Osteocyte (in vitro differentiated cells): ENCODE data around the gene COL17A1. TPM values are rescaled to one million over a fixed set of nuclear protein-coding genes. Genes with fewer than 3 reads are reported as not detected.

Source experiments
- DNase-seq: peaks from one replicate; pipeline ENCODE4 v3.0.0; 2021; ENCODE audit warnings: mixed read lengths; ENCODE audit not compliant: unreplicated experiment; ENCODE audit errors: extremely low spot score
- H3K27ac Mint-ChIP-seq: one replicate; pipeline ENCODE4 v1.8.0; 2021; ENCODE audit warnings: mild to moderate bottlenecking, mixed read lengths; ENCODE audit not compliant: unreplicated experiment
- H3K27me3 Mint-ChIP-seq: one replicate; pipeline ENCODE4 v1.8.0; 2021; ENCODE audit warnings: mixed read lengths; ENCODE audit not compliant: unreplicated experiment
- H3K36me3 Mint-ChIP-seq: one replicate; pipeline ENCODE4 v1.8.0; 2021; ENCODE audit warnings: mixed read lengths; ENCODE audit not compliant: unreplicated experiment
- H3K4me1 Mint-ChIP-seq: one replicate; pipeline ENCODE4 v1.8.0; 2021; ENCODE audit warnings: mixed read lengths; ENCODE audit not compliant: unreplicated experiment
- H3K4me3 Mint-ChIP-seq: one replicate; pipeline ENCODE4 v1.8.0; 2021; ENCODE audit warnings: mild to moderate bottlenecking, moderate library complexity, mixed read lengths; ENCODE audit not compliant: unreplicated experiment
- H3K9me3 Mint-ChIP-seq: one replicate; pipeline ENCODE4 v1.8.0; 2021; ENCODE audit warnings: mixed read lengths; ENCODE audit not compliant: unreplicated experiment
- total RNA-seq: library from RNA; stranded (reverse); gene quantifications from 2 replicates; pipeline ENCODE4 v1.2.1, GENCODE V29; 2021
- TF ChIP-seq, protein P1 (sequence below): fragments of 200-600 bp; sonication (generic); IDR thresholded peaks from 2 replicates; pipeline ENCODE4 v1.5.0; 2021; ENCODE audit warnings: antibody characterized with exemption, mild to moderate bottlenecking, moderate library complexity

COL17A1 gene
- total RNA-seq, 1 donor from 2014 or later: not detected

DNA sequence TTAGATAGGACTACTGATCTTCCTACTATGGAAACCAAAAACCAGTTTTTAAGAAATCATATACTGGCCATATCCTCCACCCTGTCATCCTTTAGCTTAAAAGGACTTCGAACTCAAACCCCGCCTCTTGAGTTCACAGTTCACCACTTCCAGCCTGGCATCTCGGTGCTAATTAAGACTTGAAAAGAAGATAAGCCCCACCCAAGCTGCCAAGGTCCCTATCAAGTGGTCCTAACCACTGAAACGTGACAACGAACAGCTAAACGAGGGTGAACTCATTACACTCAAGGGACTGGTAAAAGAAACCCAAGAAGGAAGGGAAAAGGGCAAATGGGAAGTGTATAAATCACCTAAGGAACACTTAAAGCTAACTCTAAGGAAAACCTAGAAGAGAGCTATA is 16.1 kb downstream of the COL17A1 start:
- no peak for DNase-seq
- Mint-ChIP-seq H3K4me1 (no peaks in the 10 kb centered on the region), H3K27me3 (peaks cover 55% of the 10 kb centered on the region), H3K4me3 (no peak overlapping the region), H3K36me3 (no peaks in the 10 kb centered on the region), H3K27ac (no peak overlapping the region), H3K9me3 (no peaks in the 10 kb centered on the region)
- TF ChIP-seq, protein P1, sequence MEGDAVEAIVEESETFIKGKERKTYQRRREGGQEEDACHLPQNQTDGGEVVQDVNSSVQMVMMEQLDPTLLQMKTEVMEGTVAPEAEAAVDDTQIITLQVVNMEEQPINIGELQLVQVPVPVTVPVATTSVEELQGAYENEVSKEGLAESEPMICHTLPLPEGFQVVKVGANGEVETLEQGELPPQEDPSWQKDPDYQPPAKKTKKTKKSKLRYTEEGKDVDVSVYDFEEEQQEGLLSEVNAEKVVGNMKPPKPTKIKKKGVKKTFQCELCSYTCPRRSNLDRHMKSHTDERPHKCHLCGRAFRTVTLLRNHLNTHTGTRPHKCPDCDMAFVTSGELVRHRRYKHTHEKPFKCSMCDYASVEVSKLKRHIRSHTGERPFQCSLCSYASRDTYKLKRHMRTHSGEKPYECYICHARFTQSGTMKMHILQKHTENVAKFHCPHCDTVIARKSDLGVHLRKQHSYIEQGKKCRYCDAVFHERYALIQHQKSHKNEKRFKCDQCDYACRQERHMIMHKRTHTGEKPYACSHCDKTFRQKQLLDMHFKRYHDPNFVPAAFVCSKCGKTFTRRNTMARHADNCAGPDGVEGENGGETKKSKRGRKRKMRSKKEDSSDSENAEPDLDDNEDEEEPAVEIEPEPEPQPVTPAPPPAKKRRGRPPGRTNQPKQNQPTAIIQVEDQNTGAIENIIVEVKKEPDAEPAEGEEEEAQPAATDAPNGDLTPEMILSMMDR: no peak

DNA sequence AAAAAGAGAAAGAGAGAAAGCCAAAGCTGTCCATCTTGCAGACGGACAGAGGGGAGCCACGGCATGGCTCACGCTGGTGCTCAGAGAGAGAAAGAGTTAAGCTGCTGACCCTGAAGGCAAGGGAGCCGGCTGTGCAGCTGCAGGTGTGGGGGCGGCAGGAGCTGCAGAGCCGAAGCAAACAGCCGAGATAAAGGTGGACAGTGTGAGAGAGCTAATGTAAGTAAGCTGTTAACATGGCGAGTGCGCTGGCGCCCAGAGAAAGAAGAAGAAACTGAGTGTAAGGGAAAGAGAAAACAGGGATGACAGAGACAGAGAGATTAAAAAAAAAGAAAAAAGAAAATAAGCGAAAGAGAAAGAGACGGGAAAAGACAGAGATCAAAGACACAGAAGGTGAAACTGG is 18.2 kb downstream of the COL17A1 start:
- TF ChIP-seq, protein P1: no peak
- Mint-ChIP-seq H3K27ac (no peak overlapping the region), H3K4me1 (no peaks in the 10 kb centered on the region), H3K4me3 (no peak overlapping the region), H3K36me3 (no peaks in the 10 kb centered on the region), H3K9me3 (no peaks in the 10 kb centered on the region), H3K27me3 (peaks cover 61% of the 10 kb centered on the region)
- DNase-seq: no peak

DNA sequence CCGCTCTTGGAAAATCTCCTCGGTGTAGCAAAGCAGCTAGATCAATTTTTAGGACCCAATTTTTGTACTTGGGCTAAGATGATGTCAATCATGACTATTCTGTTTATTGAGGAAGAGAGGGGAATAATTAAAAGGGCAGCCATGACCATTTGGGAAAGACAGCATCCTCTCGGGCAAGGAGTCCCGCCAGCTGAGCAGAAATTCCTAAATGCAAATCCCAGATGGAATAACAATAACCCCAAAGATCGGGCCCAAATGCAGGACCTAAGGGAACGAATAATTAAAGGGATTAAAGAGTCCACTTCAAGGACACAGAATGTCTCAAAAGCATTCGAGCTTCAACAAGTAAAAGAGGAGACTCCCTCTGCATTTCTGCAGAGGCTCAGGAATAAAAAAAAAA is 18.7 kb downstream of the COL17A1 start:
- no peak overlapping the region for H3K27ac Mint-ChIP-seq
- no peak overlapping the region for H3K4me3 Mint-ChIP-seq
- TF ChIP-seq, protein P1: no peak
- H3K27me3 Mint-ChIP-seq: peaks cover 61% of the 10 kb centered on the region
- H3K4me1 Mint-ChIP-seq: no peaks in the 10 kb centered on the region
- DNase-seq: no peak
- H3K9me3 Mint-ChIP-seq: no peaks in the 10 kb centered on the region
- no peaks in the 10 kb centered on the region for H3K36me3 Mint-ChIP-seq

DNA sequence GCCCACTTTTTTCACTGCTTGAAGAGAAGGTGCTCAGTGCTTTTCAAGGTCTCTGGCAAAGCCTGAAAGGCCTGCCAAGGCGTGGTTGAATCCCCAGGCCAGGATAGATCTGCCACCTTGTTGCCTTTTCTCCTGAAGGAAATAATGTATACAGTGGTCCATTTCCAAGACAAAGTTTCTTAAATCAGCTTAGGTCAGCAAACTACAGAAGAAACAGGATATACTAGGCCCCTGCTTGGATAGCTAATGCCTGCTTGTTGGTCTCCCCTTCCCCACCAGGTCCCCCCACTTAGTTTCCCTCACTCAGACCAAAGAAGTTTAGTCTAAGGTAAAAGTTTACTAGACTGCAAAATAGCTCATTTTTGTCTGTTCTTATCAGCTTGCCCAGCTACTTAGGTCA is 19.9 kb downstream of the COL17A1 start:
- Mint-ChIP-seq H3K36me3 (no peaks in the 10 kb centered on the region), H3K27me3 (peaks cover 54% of the 10 kb centered on the region), H3K4me3 (no peak overlapping the region), H3K27ac (no peak overlapping the region), H3K4me1 (no peaks in the 10 kb centered on the region), H3K9me3 (no peaks in the 10 kb centered on the region)
- DNase-seq: no peak
- TF ChIP-seq, protein P1: no peak

DNA sequence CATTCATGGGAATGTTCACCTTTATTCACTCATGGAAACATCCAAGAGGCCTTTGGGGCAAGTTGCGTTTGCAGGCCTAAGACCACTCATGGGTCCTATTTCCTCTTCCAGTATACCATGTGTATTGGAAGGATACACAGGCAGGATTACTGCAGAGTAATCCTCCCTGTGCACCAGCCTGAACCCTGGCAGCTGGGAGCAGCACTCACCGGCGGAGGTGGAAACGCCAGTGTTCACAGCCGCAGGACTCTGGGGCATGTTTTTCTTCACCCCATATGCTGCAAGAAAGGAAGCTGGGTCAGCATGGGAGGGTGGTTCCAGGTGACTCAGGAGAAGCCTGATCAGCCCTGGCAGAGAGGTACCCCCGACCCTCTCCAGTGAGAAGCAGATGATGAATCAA is 24.5 kb downstream of the COL17A1 start:
- Mint-ChIP-seq H3K4me3 (no peak overlapping the region), H3K27me3 (peaks cover 26% of the 10 kb centered on the region), H3K36me3 (no peaks in the 10 kb centered on the region), H3K4me1 (no peaks in the 10 kb centered on the region), H3K9me3 (no peaks in the 10 kb centered on the region), H3K27ac (no peak overlapping the region)
- TF ChIP-seq, protein P1: no peak
- DNase-seq: no peak
